HG02970 (cell line): Measurements from ENCODE around the gene UVRAG.
"Not testable (repeated sequence)": the region's sequence is repeated elsewhere in the genome, so short reads cannot be mapped to it uniquely, and the experiment has no call there.

ENCODE experiments used
- ATAC-seq: cut with Tn5 transposase; IDR thresholded peaks from one replicate; pipeline ENCODE4 v1.9.1; 2021; ENCODE audit warnings: mild to moderate bottlenecking, moderate library complexity, moderate number of reproducible peaks; ENCODE audit not compliant: unreplicated experiment, low FRiP score

UVRAG gene

DNA sequence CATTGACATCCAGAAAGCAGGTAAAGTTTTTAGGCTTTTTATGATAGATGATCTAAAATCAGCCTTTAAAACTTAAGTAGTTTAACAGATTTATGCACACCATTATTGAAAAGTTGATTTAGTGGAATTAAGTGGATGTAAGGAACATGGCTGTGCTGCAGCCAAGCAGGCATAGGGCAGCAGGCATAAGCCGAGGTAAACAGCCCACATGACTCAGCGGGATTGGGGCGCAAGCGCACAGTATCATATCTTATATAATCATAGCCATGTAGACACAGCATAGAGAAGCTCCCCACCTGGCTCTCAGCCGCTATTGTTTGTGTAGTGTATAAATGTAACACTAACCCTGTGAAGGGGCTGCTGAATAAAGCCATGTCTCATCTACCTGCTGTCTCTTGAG lies 233.8 kb downstream of the UVRAG start:
- no peak for ATAC-seq

DNA sequence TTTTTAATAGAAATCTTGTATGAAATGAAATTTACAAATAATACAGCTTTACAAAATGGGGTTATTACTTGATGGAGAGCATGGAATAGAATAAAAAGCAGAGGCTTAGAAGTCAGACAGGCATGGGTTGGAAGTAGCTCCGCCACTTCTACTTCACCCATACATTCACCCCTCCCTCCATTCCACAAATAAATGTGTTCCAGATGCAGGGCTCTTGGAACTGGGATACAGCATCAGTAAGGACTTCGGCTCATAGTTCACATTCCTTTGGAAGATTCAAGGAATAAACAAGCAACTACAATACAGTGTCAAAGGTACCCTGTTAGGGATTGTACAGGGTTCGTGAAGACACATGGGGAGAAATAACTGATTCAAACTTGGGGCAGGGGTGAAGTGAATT lies 234.5 kb downstream of the UVRAG start:
- ATAC-seq, result no peak

DNA sequence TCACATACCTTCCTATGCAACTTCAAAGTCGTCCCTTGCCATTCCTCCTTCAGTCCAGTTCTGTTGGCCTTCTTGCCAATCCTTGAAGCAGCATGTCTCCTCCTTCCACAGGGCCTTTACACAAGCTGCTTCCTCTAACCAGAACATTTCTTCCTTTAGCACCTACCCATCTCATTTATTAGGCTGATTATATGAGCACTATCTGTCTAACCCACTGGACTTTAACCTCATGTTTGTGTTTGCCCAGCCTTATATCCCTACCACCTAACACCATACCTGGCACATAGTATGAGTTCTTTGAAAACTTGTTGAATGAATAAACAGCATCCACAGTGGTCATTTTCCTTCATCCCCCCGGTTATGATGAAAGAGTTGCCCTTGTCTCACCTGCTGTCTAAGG lies 236.9 kb downstream of the UVRAG start:
- no peak for ATAC-seq

DNA sequence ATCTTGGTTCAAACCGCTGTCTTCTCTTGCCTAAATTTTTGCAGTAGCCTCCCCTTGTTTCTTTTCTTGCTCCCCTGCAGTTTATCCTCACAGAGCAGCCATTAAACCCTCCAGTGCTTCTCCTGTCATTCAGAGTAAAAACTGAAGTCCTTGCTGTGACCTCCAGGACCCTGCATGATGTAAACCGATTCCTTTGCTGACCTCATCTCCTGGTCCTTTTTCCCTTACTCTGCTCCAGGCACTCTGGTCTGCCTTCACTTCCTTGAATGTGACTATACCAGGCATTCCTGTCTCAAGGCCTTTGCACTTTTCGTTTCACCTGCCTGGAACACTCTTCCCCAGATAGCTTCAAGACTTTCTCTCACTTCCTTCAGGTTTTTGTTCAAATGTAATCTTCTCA lies 239.3 kb downstream of the UVRAG start:
- ATAC-seq, result no peak

DNA sequence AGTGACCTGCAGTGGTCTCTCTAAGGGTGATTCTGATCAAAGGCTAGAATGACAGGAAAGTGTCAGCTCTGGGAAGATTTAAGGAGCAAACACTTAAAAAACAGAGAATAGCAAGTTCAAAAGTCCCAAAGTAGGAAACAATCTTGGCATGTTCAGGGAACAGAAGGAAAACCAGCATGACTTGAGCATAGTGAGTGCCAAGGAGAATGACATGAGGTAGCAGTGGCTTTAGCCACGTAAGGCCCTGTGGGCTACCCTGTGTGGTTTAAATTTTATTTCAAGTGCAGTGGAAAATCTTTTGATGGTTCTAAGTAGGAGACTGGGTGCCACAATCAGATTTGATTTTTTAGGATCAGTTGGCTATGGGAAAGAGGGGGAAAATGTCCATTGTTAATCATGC lies 241.9 kb downstream of the UVRAG start:
- no peak for ATAC-seq

DNA sequence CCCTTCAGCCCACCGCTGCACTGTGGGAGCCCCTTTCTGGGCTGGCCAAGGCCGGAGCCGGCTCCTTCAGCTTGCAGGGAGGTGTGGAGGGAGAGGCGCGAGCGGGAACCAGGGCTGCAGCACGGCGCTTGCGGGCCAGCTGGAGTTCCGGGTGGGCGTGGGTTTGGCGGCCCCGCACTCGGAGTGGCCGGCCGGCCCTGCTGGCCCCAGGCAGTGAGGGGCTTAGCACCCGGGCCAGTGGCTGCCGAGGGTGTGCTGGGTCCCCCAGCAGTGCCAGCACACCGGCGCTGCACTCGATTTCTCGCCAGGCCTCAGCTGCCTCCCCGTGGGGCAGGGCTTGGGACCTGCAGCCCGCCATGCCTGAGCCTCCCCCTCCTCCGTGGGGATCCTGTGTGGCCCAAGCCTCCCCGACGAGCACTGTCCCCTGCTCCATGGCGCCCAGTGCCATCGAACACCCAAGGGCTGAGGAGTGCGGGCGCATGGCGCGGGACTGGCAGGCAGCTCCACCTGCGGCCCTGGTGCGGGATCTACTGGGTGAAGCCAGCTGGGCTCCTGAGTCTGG lies 245.5 kb downstream of the UVRAG start:
- ATAC-seq, result not testable (repeated sequence)

DNA sequence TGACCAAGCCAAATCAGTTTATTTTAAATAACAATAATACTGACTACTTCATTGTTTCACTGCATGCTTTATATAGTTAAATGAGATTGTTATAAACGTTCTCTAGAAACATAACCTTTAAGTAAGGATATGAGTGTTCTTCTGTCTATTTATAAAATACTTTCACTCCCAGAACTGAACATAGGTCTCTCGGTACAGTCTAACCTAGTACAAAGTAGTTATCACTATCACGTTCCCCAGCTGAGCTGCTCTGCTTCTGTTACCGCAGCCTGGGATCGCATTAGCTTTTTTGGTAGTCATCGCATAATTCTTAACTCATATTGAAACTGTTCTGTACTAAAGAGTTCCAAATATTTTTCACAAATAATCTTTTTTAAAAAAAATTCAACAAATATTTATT lies 247.7 kb downstream of the UVRAG start:
- no peak for ATAC-seq

DNA sequence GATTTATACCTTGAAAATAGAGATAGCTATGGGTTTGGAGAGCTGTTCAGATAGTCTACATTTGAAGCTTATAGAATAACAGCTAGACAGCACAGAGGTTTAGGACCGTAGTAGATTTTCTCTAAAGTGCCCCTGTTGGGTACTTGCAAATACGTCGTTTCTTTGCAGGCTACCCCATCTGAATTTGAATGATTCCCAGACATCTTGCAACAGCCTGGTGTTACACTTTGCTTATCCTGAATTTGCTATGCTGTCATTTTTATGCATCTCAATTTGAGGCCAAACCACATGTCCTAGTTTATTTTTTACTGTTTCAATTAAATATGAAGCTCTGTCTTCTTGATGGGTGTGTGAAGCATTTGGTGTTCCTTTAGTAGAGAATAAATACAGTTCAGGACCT lies 249.2 kb downstream of the UVRAG start:
- no peak for ATAC-seq

DNA sequence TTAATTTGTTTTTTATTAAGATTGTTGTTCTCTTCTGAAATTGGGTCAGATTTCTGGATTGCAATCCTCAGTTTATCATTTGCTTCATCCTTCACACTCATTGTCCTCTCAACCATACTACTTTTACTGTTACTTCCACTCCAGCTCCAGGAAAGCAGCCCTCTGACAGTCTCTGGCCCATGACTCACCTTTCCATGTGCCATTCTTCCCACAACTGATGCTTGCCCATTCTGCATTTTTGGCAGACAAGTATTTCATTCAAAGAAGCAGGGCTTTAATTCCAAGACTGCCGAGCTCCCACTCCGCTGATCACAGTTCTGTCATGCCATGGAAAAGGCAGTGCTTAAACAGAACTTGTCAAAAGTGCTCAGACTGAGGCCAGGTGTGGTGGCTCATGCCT lies 252.1 kb downstream of the UVRAG start:
- no peak for ATAC-seq

DNA sequence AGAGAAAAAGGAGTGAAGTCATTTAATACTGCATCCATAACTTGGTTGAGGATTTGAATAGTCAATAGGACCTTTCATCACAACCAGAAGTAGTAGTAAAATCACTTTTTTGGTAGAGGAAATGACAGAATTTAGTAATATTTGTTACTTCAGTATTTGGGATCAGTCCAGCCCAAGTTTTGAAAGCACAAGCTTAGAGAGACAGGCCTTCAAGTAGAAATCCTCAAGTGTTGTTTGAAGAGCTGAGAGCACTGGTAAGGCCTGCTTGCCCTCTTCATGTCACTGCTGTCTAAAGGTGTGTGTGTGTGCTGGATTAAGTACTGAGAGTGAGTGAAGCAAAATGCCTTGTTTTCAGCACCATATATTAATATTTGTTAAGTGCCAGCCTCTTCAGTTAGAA lies 254.0 kb downstream of the UVRAG start:
- no peak for ATAC-seq

DNA sequence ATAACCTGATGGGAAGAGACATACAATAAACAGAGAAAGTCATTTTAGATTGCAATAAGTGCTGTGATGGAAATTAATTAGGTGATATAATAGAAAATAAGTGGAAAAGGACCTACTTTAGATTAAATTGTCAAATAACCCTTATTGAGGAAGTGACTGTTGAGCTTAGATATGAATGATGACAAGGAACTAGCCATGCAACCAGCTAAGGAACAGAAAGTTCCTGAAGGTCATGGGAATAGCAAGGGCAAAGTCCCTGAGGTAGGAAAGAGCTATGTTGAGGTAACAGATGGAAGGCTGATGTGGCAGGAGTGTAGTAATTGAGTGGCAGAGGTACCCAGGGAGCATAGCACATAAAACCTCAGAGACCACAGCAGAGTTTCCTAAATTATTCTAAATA lies 256.1 kb downstream of the UVRAG start:
- no peak for ATAC-seq

DNA sequence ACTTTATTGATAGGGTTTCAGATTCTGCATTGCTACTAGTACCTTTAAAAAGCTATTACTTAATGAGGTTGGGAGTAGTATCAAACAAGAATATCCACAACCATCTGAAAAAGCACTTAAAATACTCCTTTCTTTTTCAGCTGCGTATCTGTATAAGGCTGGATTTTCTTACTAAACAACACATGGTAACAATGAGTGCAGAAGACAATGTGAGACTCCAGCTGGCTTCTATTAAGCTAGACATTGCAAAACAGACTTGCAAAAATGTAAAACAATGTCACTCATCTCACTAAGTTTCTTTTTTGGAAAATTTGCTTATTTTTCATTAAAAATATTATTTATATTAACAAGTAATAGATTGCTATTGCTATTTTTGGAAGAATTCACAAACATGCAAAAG lies 258.7 kb downstream of the UVRAG start:
- no peak for ATAC-seq

DNA sequence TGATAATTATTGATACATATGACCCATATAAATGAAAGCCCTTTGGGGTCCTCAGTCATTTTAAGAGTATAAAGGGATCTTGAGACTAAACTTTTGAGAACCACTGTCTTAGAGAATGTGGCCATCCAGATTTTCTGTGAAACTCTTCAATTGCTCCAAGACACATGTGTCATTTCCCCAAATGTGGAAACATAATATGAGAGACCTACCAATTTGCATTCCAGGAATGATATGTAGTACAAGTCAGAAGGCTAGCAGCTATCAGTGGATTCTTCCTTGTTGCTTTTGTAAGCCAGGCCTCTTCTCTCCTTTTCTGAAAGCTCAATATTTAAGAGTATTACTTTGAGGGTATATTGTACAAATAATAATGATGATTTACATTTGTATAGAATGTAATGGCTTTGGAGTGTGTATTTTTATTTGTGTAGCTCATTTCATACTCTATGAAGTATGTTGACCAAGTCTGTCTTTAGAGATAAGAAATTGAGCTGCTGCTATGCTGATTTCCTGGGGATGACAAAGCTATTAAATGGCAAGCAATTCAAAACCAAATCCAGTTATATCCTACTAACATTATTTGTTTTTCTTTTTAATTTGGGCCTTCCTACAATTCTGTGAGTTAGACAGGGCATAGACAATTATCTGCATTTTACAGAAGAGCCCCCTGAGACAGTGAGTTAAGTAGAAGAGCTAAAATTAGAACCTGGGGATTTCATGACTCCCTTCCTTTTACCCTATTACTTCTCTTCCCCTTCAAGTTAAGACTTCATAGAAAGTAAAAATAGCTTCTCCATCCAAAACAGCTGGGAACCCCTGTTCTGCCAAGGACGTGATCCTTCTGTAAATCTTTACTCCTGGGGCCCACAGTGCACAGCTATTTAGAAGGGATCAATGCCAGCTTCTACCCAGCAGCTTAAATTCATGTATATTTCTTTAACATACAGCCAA lies 259.4 kb downstream of the UVRAG start:
- ATAC-seq, result no peak

DNA sequence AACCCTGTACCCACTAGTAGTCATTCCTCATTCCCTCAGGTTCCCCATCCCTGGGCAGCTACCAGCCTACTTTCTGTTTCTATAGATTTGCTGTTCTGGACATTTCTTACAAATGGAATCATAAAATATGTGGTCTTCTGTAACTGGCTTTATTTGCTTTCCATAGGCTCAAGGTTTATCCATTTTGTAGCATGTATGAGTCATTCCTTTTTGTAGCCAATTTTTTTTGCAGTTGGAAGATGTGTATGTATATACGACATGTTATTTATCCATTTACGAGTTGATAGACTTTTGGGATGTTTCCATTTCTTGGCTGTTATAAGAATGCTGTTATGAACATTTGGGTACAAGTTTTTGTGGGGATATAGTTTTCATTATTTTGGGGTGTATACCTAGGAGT lies 260.7 kb downstream of the UVRAG start:
- ATAC-seq, result no peak

DNA sequence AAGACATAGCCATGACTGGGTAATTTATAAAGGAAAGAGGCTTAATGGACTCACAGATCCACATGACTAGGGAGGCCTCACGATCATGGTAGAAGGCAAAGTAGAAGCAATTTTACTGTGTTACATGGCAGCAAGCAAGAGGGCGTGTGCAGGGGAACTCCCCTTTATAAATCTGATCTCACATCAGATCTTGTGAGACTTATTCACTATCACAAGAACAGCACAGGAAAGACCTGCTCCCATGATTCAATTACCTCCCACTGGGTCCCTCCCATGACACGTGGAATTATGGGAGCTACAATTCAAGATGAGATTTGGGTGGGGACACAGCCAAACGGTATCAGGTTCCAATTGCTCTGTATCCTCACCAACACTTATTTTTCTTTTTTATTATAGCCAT lies 261.2 kb downstream of the UVRAG start:
- not testable (repeated sequence) for ATAC-seq

DNA sequence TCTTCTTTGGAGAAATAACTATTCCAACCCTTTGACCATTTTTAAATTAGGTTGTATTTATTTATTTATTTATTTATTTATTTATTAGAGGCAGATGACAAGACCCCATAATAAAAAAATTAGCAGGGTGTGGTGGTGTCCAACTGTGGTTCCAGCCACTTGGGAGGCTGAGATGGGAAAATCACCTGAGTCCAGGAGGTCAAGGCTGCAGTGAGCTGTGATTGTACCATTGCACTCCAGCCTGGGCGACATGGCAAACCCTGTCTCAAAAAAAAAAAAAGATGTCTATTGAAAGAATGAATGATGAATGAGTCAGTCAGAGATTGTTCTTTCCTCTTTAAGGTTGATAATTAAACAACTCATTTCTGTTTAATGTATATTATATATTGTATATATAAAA lies 261.7 kb downstream of the UVRAG start:
- no peak for ATAC-seq

DNA sequence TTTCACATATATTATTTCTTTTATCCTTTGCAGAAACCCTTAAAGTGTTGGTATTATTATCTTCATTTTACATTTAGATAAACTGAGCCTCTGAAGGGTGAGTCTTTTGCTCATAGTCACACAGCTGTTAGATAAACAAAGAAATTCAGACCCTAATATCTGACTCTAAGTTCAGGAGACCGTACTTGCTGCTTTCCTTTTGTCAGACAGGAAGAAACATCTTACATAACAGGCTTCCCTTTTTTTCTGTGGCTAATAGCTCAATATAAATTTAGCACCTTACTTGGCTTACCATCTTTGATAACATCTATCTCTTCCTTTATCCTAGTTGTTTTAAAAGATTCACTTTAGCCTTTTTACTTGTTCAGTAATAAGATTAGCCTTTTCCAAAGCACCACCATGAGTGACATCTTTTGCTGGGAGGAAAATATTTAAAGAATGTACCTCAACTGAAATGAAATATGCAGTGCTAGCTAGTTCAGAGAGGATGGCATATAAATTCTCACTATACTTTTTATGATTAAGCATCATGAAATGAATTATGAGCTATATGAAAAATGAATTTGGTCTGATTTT lies 262.7 kb downstream of the UVRAG start:
- no peak for ATAC-seq

DNA sequence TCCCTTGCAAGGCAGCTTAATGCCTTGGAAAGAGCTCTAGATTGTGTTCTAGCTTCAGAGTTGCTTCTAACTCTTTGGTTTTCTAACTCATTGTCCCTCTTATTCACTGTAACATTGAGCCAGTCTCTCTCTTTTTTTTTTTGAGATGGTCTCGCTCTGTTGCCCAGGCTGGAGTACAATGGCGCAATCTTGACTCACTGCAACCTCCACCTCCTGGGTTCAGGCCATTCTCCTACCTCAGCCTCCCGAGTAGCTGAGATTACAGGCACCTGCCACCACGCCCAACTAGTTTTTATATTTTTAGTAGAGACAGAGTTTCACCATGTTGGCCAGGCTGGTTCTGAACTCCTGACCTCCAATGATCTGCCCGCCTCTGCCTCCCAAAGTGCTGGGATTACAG lies 266.1 kb downstream of the UVRAG start:
- ATAC-seq, result not testable (repeated sequence)

DNA sequence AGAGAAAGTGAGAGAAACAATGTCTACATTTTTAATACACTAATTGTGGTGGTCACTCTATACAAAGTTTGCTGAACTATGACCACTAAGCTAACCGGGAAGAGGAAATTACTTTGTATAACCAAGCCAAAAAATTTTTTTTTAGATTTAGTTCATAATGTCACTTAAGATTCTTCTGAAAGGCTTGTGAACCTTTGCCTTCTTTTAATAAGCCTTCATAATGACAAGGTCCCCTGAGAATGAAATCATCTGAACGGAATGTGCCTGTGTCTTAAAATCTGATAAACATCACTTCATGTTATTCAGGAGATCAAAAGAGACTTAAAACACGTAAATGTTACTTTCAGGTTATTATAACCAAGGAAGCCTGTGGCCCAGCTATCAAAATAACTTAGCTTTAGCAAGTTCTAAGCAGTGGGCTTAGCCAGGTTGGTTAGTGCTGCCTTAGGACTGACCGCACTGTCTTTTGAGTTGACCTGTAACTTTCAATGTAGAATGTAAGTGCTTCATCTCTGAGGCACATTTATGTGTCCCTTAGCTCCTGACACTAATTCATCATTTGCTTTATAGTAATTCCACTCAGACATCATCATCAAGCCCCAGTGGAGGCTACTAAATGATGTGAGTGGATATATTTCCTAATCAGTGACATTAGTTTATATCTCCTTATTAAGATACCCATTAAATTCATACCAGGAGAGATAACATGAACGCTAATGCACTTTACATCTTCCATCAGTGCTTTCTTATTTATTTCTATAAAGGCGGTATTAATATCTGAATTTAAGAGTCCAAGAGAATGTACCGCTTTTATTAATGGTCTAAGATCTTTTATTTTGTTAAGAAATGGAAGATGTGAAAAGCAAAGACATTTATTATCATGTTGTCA lies 268.8 kb downstream of the UVRAG start:
- ATAC-seq, result no peak

DNA sequence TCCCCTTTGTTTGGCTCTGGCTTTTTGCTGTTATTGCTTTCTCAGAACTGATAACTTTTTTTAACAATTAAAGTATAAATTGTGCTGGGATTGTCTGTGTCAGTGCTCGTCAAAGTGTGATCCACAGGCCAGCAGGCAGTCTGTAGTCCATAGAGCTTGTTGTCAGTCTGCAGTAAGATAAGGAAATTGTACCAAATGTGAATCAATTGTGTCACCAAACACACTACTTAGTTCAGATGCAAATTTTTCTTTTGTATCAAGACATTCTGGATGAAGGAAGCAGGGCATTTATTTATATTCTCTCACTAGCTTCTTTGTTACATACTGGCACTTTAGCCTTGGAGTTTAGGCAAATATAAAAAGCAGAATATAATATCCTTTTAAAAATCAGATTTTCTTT lies 270.3 kb downstream of the UVRAG start:
- ATAC-seq, result no peak
